HG03460 (cell line): ENCODE measurements around the gene MYCBPAP.

Experiments
- ATAC-seq: cut with Tn5 transposase; IDR thresholded peaks from one replicate; pipeline ENCODE4 v1.9.1; 2021; ENCODE audit not compliant: unreplicated experiment

MYCBPAP gene

GRCh38 chr17:50514936-50515702 lies 6.9 kb downstream of the MYCBPAP start:
- no peak for ATAC-seq

GRCh38 chr17:50517011-50517410 lies 8.8 kb downstream of the MYCBPAP start:
- no peak for ATAC-seq

GRCh38 chr17:50517504-50518383 lies 9.5 kb downstream of the MYCBPAP start:
- ATAC-seq = no peak

GRCh38 chr17:50518384-50519023 lies 10.3 kb downstream of the MYCBPAP start:
- no peak for ATAC-seq

- ATAC-seq = no peak
Measured at GRCh38 chr17:50519141-50519834, 11.0 kb downstream of the MYCBPAP start.

GRCh38 chr17:50520483-50520882 lies 12.2 kb downstream of the MYCBPAP start:
- no peak for ATAC-seq

GRCh38 chr17:50521514-50521913 lies 13.3 kb downstream of the MYCBPAP start:
- ATAC-seq = no peak

GRCh38 chr17:50522766-50523165 lies 14.5 kb downstream of the MYCBPAP start:
- ATAC-seq = no peak

GRCh38 chr17:50523208-50523607 lies 15.0 kb downstream of the MYCBPAP start:
- no peak for ATAC-seq

GRCh38 chr17:50524838-50525237 lies 16.6 kb downstream of the MYCBPAP start:
- no peak for ATAC-seq

- no peak for ATAC-seq
Measured at GRCh38 chr17:50527155-50527762, 19.0 kb downstream of the MYCBPAP start.

GRCh38 chr17:50527949-50528474 lies 19.8 kb downstream of the MYCBPAP start:
- ATAC-seq = no peak

- no peak for ATAC-seq
Measured at GRCh38 chr17:50529849-50530248, 21.6 kb downstream of the MYCBPAP start.

- ATAC-seq = no peak
Measured at GRCh38 chr17:50531428-50532025, 23.3 kb downstream of the MYCBPAP start.

- no peak for ATAC-seq
Measured at GRCh38 chr17:50532452-50533024, 24.3 kb downstream of the MYCBPAP start, which contains the start of gene EPN3. EPN3 (plus strand) TSS chr17:50532735; CDS start chr17:50536557, 3,822 bp downstream.

GRCh38 chr17:50533185-50533584 lies 24.9 kb downstream of the MYCBPAP start:
- no peak for ATAC-seq

GRCh38 chr17:50533720-50534148 lies 25.5 kb downstream of the MYCBPAP start:
- no peak for ATAC-seq

- no peak for ATAC-seq
Measured at GRCh38 chr17:50534222-50534978, 26.2 kb downstream of the MYCBPAP start.

- no peak for ATAC-seq
Measured at GRCh38 chr17:50534979-50535326, 26.7 kb downstream of the MYCBPAP start.
